ENCODE measurements around the gene PRICKLE4. TPM values are rescaled to one million over a fixed set of nuclear protein-coding genes. Genes with fewer than 3 reads are reported as not detected.

The PRICKLE4 gene
- total and polyA plus RNA-seq, 2 of the 13 experiments (the other 11 are each of a cell fraction or from before 2014, with no cell fraction given): 0.92 to 1.2 TPM

GRCh38 chr6:41786451-41787218 lies 6.1 kb downstream of the PRICKLE4 start (continued):
- TF ChIP-seq ARNT2 (CRISPR knock-in tag; IDR thresholded peaks at IDR 0.05; ENCODE audit: low read depth) (peak; percentile 58; the same call in 1 of the 2 replicates), CC2D1A (CRISPR knock-in tag; IDR thresholded peaks at IDR 0.05) (no peak), ZFP82 (CRISPR knock-in tag; IDR thresholded peaks at IDR 0.05; ENCODE audit: borderline replicate concordance) (peak; percentile 85; the same call in 1 of the 2 replicates), ZNF770 (CRISPR knock-in tag; IDR thresholded peaks at IDR 0.05) (peak; percentile 89), ZNF7 (CRISPR knock-in tag; IDR thresholded peaks at IDR 0.05) (no peak), ZBTB1 (CRISPR knock-in tag; IDR thresholded peaks at IDR 0.05; ENCODE audit: borderline replicate concordance) (no peak), CENPBD1 (CRISPR knock-in tag; IDR thresholded peaks at IDR 0.05; ENCODE audit: borderline replicate concordance, low read depth) (no peak), ZNF800 (CRISPR knock-in tag; IDR thresholded peaks at IDR 0.05) (no peak), SP140L (CRISPR knock-in tag; IDR thresholded peaks at IDR 0.05; ENCODE audit: borderline replicate concordance) (0 out of 2 replicates have a peak, but pooled peaks have one; percentile 4), ZNF503 (CRISPR knock-in tag; IDR thresholded peaks at IDR 0.05) (peak; percentile 49; the same call in 1 of the 2 replicates), ELF3 (CRISPR knock-in tag; IDR thresholded peaks at IDR 0.05) (no peak), DRAP1 (CRISPR knock-in tag; IDR thresholded peaks at IDR 0.05) (no peak), ZNF746 (CRISPR knock-in tag; IDR thresholded peaks at IDR 0.05) (no peak), HNRNPH1 (optimal IDR thresholded peaks at IDR 0.05; ENCODE audit: low read depth, low read length) (no peak), ZFAT (CRISPR knock-in tag; conservative IDR thresholded peaks at IDR 0.05) (no peak), IKZF5 (CRISPR knock-in tag; IDR thresholded peaks at IDR 0.05) (no peak), SATB2 (CRISPR knock-in tag; IDR thresholded peaks at IDR 0.05) (no peak), ZNF839 (CRISPR knock-in tag; IDR thresholded peaks at IDR 0.05; ENCODE audit: borderline replicate concordance) (0 out of 2 replicates have a peak, but pooled peaks have one; percentile 15), ZNF180 (CRISPR knock-in tag; IDR thresholded peaks at IDR 0.05; ENCODE audit: borderline replicate concordance, low read depth) (no peak), TCF12 (IDR thresholded peaks at IDR 0.05) (no peak), TCF12 (CRISPR knock-in tag; IDR thresholded peaks at IDR 0.05) (peak; percentile 72; the same call in 1 of the 2 replicates), KDM1A (CRISPR knock-in tag; IDR thresholded peaks at IDR 0.05) (no peak)

Data from HepG2 (cell line).